NCI-H187 (cell line): ENCODE measurements around the gene ANO9.
"Not testable (repeated sequence)": the region's sequence is repeated elsewhere in the genome, so short reads cannot be mapped to it uniquely, and the experiment has no call there.

Experiments used
- DNase-seq, 2 experiments: peaks; one replicate each; lab custom pipeline; 2025; lab: John Stamatoyannopoulos, UW

Gene ANO9

GRCh38 chr11:451738-452137 is 9.9 kb upstream of the ANO9 start:
- no peak for DNase-seq

GRCh38 chr11:450809-451451 is 9.1 kb upstream of the ANO9 start:
- peak; percentile 33 to 39 for DNase-seq

GRCh38 chr11:449889-450808 is 8.3 kb upstream of the ANO9 start, which contains the start of gene PTDSS2:
PTDSS2 (plus strand) TSS chr11:450279; CDS start chr11:450456, 177 bp downstream.
- peak; percentile 88 to 93 for DNase-seq

GRCh38 chr11:447923-448731 is 6.3 kb upstream of the ANO9 start:
- DNase-seq, result peak; percentile 97 to 98

GRCh38 chr11:446891-447290 is 5.1 kb upstream of the ANO9 start:
- peak; percentile 66 to 76 for DNase-seq

GRCh38 chr11:445765-446588 is 4.2 kb upstream of the ANO9 start:
- peak; percentile 24 to 26 for DNase-seq

- peak; percentile 75 to 77 for DNase-seq
Measured at GRCh38 chr11:444396-445144, 2.8 kb upstream of the ANO9 start.

- DNase-seq, result peak; percentile 70 to 76
Measured at GRCh38 chr11:443542-444199, 1.9 kb upstream of the ANO9 start.

GRCh38 chr11:442611-443081 is 835 bp upstream of the ANO9 start:
- no peak for DNase-seq

- DNase-seq, result no peak
Measured at GRCh38 chr11:441043-441417, 781 bp downstream of the ANO9 start.

GRCh38 chr11:440065-441042 is 1.5 kb downstream of the ANO9 start:
- DNase-seq, result no peak

GRCh38 chr11:439315-440064 is 2.3 kb downstream of the ANO9 start:
- no peak for DNase-seq

- no peak for DNase-seq
Measured at GRCh38 chr11:438101-438844, 3.5 kb downstream of the ANO9 start.

- no peak for DNase-seq
Measured at GRCh38 chr11:437228-437870, 4.5 kb downstream of the ANO9 start.

- not testable (repeated sequence) for DNase-seq
Measured at GRCh38 chr11:434999-435740, 6.6 kb downstream of the ANO9 start.

GRCh38 chr11:434496-434895 is 7.3 kb downstream of the ANO9 start:
- no peak for DNase-seq
